GM12878 (cell line): Measurements from ENCODE around the gene CDC14B. TPM values are rescaled to one million over a fixed set of nuclear protein-coding genes. Genes with fewer than 3 reads are reported as not detected.

ENCODE experiments used
- ATAC-seq: fragments of 200-7000 bp; cut with Tn5 transposase; 3 replicates; pipeline ENCODE4 v1.9.1; 2020; ENCODE audit warnings: mild to moderate bottlenecking, moderate library complexity
- BruUV-seq: library from RNA; stranded (reverse); fragments of 400-500 nt; replicated peaks from 2 replicates; lab custom pipeline; 2021; lab: Mats Ljungman, UMichigan
- CTCF ChIA-PET: fragments of 300-600 bp; sonication (Branson Sonifier 250); formaldehyde crosslinking; extraction: SDS; loops from one replicate; lab custom pipeline; 2021; ENCODE audit warnings: inconsistent platforms; lab: Yijun Ruan, JAX
- POLR2A ChIA-PET: fragments of 350-600 bp; formaldehyde crosslinking; extraction: SDS; loops from one replicate; lab custom pipeline; 2021; ENCODE audit warnings: inconsistent platforms; lab: Charles Lee
- RAD21 ChIA-PET: fragments of 300-600 bp; sonication (Branson Sonifier 250); formaldehyde crosslinking; loops from one replicate; lab custom pipeline; 2023; ENCODE audit warnings: antibody characterized with exemption; ENCODE audit not compliant: unreplicated experiment; lab: Charles Lee
- SMC1A ChIA-PET: fragments of 300-600 bp; sonication (Branson Sonifier 250); formaldehyde crosslinking; loops from one replicate; lab custom pipeline; 2023; ENCODE audit not compliant: unreplicated experiment, uncharacterized antibody; lab: Charles Lee
- DNase-seq: peaks from one replicate; pipeline ENCODE4 v3.0.0-alpha.2; 2011; ENCODE audit warnings: low read depth, low spot score
- FAIRE-seq: peaks from 3 replicates; lab custom pipeline; 2011; peaks lifted over from hg19 to GRCh38; lab: Jason Lieb, UNC
- H2AFZ ChIP-seq: 2 replicates; pipeline ENCODE4 v1.6.0; 2011; ENCODE audit warnings: low read depth, low read length, control low read depth; ENCODE audit not compliant: control insufficient read depth
- H3K27ac ChIP-seq: 2 replicates; pipeline ENCODE4 v1.5.1; 2011; ENCODE audit warnings: control low read depth; ENCODE audit not compliant: control insufficient read depth, insufficient read depth
- H3K27me3 ChIP-seq, 2 experiments: replicated peaks in 1 of 2; 2 replicates each; pipeline versions ENCODE4 v1.6.0 to v1.6.1; 2011; ENCODE audit warnings: low read length in 1 of 2; ENCODE audit not compliant: control insufficient read depth in 2 of 2, insufficient read depth in 2 of 2
- H3K36me3 ChIP-seq, 2 experiments: 2 replicates each; pipeline ENCODE4 v1.5.1; 2011; ENCODE audit warnings: low read length in 1 of 2; ENCODE audit not compliant: control insufficient read depth in 2 of 2, insufficient read depth in 2 of 2
- H3K4me1 ChIP-seq: 2 replicates; pipeline ENCODE4 v1.6.1; 2011; ENCODE audit warnings: mild to moderate bottlenecking, low read length, moderate library complexity, mixed read lengths; ENCODE audit not compliant: control insufficient read depth, insufficient read depth
- H3K4me2 ChIP-seq: 2 replicates; pipeline ENCODE4 v1.6.0; 2011; ENCODE audit warnings: control low read depth; ENCODE audit not compliant: control insufficient read depth, insufficient read depth
- H3K4me3 ChIP-seq: fragments of 200-600 bp; sonication (generic); 2 replicates; pipeline ENCODE4 v1.5.1; 2016
- H3K79me2 ChIP-seq: 2 replicates; pipeline ENCODE4 v1.6.0; 2011; ENCODE audit warnings: low read length; ENCODE audit not compliant: control insufficient read depth, insufficient read depth
- H3K9ac ChIP-seq: 2 replicates; pipeline ENCODE4 v1.8.0; 2011; ENCODE audit warnings: low read length, control low read depth, mixed read lengths; ENCODE audit not compliant: control insufficient read depth, insufficient read depth
- H3K9me3 ChIP-seq: replicated peaks from 3 replicates; pipeline ENCODE4 v1.5.1; 2011; ENCODE audit warnings: mild to moderate bottlenecking, low read length; ENCODE audit not compliant: control insufficient read depth, insufficient read depth
- H4K20me1 ChIP-seq: 2 replicates; pipeline ENCODE4 v1.6.0; 2011; ENCODE audit not compliant: control insufficient read depth, insufficient read depth
- BCL11A ChIP-seq: IDR thresholded peaks from 2 replicates; pipeline ENCODE4 v1.6.1; 2011; ENCODE audit warnings: low read depth, low read length
- NR2C1 ChIP-seq: fragments of 450-650 bp; IDR thresholded peaks from 2 replicates; pipeline ENCODE4 v1.6.1; 2017; ENCODE audit warnings: antibody characterized with exemption, mild to moderate bottlenecking, moderate library complexity
- SRF ChIP-seq, 2 experiments: IDR thresholded peaks; 2 replicates each; pipeline ENCODE4 v1.6.1; 2011; ENCODE audit warnings: low read depth in 2 of 2, low read length in 2 of 2, mild to moderate bottlenecking in 1 of 2, moderate library complexity in 1 of 2
- TBL1XR1 ChIP-seq: IDR thresholded peaks from 2 replicates; pipeline ENCODE4 v1.6.1; 2012; ENCODE audit warnings: low read depth, low read length, improper control_type of control experiment
- WGBS: methylation state at CpG from one replicate; pipeline ENCODE4 v1.1.6; 2016; ENCODE audit warnings: low lambda C conversion rate; ENCODE audit not compliant: insufficient replicate concordance, insufficient coverage; ENCODE audit errors: missing lambda C conversion rate; 5-methylcytosine and 5-hydroxymethylcytosine counted together
- in situ Hi-C: fragments of 300-500 bp; cut with MboI; formaldehyde crosslinking; loops from 9 replicates; pipeline ENCODE4 v1.14.3; 2018; ENCODE audit warnings: mixed read lengths
- intact Hi-C: fragments of 100-400 bp; cut with micrococcal nuclease; formaldehyde crosslinking; loops from one replicate; pipeline ENCODE4 v1.14.2; 2022; ENCODE audit not compliant: unreplicated experiment
- polyA plus RNA-seq, 11 experiments: library from polyadenylated mRNA; depleted of rRNA in 4 of 11; unstranded in 6 of 11; stranded (reverse) in 5 of 11; fragments of >200 nt; fragmentation: Nextera tagmentation in 4 of 11; fragmentation: Illumina TruSeq in 1 of 11; extraction: Ambion mirVana in 4 of 11; extraction: Trizol in 1 of 11; gene quantifications; 1 replicate in 1 of 11; 2 replicates in 10 of 11; pipeline versions ENCODE4 v1.2.1 to v1.2.3, GENCODE V29; 2011 to 2016; ENCODE audit warnings: inconsistent platforms in 2 of 11, missing spikeins in 2 of 11, low read depth in 1 of 11
- total RNA-seq, 4 experiments: library from RNA; depleted of rRNA in 3 of 4; stranded (reverse); fragments of >200 nt in 3 of 4; fragmentation: Illumina TruSeq in 1 of 4; extraction: Trizol in 1 of 4; gene quantifications; 2 replicates each; pipeline versions ENCODE4 v1.2.1 to v1.2.3, GENCODE V29; 2013 to 2021
- TF ChIP-seq, protein P1 (sequence below): IDR thresholded peaks from 2 replicates; pipeline ENCODE4 v1.6.1; 2012; ENCODE audit warnings: low read depth, low read length, improper control_type of control experiment
- TF ChIP-seq, protein P2 (sequence below): fragments of 450-650 bp; formaldehyde crosslinking; IDR thresholded peaks from 2 replicates; pipeline ENCODE4 v1.4.0; 2020; ENCODE audit warnings: mild to moderate bottlenecking, moderate library complexity

The CDC14B gene
- total and polyA plus RNA-seq, 10 of the 15 experiments (the other 5 are each of a cell fraction or from before 2014, with no cell fraction given): 3.7 to 11.7 (median 6.2) TPM

DNA sequence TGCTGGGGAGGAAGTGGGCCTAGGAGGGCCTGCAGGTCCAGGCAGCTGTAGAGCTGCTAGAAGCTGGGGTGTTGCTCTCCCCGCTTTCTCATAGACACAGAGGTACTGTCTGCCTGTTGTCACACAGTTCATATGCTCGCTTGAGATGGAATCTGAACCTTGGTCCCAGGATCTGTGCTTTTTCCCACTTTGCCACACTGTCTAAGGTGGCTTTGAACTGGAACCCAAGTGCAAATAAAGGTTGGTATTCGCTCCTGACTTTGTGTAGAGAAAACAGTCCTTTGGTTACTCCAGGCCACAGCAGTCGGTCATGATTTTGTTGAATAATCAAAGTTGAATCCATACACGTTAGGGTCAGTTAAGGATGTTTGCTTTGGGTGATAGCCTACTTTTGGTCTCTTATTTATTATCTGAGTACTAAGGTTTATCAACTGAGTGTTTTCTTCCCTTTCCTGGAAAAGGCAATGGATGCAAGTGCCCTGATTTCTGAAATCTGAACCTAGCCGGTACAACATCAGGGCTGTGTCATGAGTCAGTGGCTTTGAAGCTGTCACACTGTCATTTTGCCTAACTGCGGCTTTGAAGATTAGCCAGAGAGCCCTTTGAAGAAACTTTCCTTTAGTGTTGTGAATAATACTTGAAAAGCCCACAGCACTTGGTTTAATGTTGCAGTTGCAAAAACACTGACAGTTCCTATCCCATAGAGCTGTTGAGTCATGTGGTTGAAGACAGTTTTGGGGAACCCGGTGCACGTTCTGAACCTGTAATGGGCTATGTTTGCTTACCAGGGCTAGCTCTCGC lies 128.4 kb downstream of the CDC14B start:
- CTCF ChIA-PET: no interaction called here
- Histone ChIP-seq H3K36me3 (no peaks in the 10 kb centered on the region), H3K4me3 (no peak overlapping the region), H3K4me1 (no peaks in the 10 kb centered on the region), H2AFZ (no peak overlapping the region), H4K20me1 (no peaks in the 10 kb centered on the region), H3K27ac (no peak overlapping the region), H3K27me3 (no peaks in the 10 kb centered on the region), H3K9me3 (no peaks in the 10 kb centered on the region), H3K9ac (no peak overlapping the region), H3K4me2 (no peak overlapping the region), H3K79me2 (no peaks in the 10 kb centered on the region)
- SMC1A ChIA-PET: interaction anchor here (2.0 kb wide), 1 partner anchor 11 kb away, joined by 4 read pairs; no protein-coding TSS in a partner anchor
- DNase-seq (no peak), FAIRE-seq (no peak), ATAC-seq (no peak)
- no TSS peak for BruUV-seq
- in situ Hi-C loops (no loop called here), intact Hi-C loops (no loop called here)
- 92% methylated on average over 10 of the region's 10 CpGs for WGBS
- TF ChIP-seq, protein P1, sequence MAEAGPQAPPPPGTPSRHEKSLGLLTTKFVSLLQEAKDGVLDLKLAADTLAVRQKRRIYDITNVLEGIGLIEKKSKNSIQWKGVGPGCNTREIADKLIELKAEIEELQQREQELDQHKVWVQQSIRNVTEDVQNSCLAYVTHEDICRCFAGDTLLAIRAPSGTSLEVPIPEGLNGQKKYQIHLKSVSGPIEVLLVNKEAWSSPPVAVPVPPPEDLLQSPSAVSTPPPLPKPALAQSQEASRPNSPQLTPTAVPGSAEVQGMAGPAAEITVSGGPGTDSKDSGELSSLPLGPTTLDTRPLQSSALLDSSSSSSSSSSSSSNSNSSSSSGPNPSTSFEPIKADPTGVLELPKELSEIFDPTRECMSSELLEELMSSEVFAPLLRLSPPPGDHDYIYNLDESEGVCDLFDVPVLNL: no peak
- TF ChIP-seq, protein P2, sequence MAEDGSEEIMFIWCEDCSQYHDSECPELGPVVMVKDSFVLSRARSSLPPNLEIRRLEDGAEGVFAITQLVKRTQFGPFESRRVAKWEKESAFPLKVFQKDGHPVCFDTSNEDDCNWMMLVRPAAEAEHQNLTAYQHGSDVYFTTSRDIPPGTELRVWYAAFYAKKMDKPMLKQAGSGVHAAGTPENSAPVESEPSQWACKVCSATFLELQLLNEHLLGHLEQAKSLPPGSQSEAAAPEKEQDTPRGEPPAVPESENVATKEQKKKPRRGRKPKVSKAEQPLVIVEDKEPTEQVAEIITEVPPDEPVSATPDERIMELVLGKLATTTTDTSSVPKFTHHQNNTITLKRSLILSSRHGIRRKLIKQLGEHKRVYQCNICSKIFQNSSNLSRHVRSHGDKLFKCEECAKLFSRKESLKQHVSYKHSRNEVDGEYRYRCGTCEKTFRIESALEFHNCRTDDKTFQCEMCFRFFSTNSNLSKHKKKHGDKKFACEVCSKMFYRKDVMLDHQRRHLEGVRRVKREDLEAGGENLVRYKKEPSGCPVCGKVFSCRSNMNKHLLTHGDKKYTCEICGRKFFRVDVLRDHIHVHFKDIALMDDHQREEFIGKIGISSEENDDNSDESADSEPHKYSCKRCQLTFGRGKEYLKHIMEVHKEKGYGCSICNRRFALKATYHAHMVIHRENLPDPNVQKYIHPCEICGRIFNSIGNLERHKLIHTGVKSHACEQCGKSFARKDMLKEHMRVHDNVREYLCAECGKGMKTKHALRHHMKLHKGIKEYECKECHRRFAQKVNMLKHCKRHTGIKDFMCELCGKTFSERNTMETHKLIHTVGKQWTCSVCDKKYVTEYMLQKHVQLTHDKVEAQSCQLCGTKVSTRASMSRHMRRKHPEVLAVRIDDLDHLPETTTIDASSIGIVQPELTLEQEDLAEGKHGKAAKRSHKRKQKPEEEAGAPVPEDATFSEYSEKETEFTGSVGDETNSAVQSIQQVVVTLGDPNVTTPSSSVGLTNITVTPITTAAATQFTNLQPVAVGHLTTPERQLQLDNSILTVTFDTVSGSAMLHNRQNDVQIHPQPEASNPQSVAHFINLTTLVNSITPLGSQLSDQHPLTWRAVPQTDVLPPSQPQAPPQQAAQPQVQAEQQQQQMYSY (CRISPR knock-in tag): no peak
- TF ChIP-seq NR2C1: no peak
- TF ChIP-seq TBL1XR1: no peak
- no peak for TF ChIP-seq SRF (IDR thresholded peaks at IDR 0.05; ENCODE audit: low read depth in 2 of 2, low read length in 2 of 2)
- no peak for TF ChIP-seq BCL11A
- POLR2A ChIA-PET: no interaction called here
- RAD21 ChIA-PET: no interaction called here
